D341Med (cell line): Measurements from ENCODE around the gene HADH.
A peak's percentile ranks its signal among the peaks of the same experiment; 100 is the strongest.
"Not testable (repeated sequence)": the region's sequence is repeated elsewhere in the genome, so short reads cannot be mapped to it uniquely, and the experiment has no call there.

Source experiments
- DNase-seq: peaks from one replicate; pipeline ENCODE4 v3.0.0; 2012; ENCODE audit warnings: low spot score

The HADH gene

DNA sequence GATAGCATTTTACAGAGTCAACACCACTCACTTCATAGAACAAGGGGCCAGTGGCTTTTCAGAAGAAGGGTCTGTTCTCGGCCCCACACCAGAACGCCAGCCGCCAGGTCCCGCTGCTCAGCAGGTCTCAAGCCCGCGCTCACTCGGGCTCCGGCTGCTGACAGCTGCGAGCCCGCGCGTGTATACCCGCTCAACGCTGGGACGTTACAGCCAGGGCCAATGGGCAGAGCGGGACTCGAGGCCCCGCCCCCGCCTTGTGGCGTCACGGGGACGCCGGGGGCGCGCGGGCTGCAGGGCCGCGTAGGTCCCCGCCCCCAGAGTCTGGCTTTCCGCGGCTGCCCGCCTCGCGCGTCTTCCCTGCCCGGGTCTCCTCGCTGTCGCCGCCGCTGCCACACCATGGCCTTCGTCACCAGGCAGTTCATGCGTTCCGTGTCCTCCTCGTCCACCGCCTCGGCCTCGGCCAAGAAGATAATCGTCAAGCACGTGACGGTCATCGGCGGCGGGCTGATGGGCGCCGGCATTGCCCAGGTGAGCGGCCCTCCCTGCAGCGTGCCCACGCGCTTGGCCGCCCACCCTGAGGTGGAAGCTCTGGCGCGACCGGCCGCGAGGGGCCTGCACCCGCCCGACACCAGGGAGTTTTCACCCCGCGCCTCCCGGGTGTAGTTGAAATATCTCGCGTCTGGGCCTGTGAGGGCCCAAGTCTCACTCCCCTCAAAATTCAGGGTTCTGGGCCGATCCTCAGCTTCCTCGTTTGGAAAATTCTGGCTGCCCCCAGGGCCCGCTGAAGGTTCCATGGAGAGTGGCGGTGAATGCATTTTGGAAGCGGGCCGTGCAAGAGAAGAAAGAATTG is at the start of gene HADH:
HADH (plus strand) TSS at position 353 of the 850 bp plus-strand sequence; CDS start at position 397, 44 bp downstream.
- DNase-seq: peak; percentile 98

DNA sequence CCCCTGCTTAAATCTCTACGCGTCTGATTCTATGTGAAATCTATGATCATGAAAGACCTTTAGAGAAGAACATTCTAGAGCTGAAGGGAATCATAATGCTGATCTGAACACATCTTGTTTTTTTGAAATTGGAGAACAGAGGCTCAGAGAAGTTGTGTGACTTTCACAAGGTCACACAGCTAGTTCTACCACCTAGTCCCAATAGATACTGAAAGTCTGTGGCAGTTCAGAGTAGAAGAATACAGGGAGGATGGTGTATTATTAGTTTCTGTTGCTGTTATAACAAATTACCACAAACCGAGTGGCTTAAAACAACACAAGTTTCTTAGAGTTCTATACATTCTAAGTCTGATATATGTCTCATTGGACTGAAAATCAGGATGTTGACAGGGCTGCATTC is 43.9 kb upstream of the HADH start:
- no peak for DNase-seq

DNA sequence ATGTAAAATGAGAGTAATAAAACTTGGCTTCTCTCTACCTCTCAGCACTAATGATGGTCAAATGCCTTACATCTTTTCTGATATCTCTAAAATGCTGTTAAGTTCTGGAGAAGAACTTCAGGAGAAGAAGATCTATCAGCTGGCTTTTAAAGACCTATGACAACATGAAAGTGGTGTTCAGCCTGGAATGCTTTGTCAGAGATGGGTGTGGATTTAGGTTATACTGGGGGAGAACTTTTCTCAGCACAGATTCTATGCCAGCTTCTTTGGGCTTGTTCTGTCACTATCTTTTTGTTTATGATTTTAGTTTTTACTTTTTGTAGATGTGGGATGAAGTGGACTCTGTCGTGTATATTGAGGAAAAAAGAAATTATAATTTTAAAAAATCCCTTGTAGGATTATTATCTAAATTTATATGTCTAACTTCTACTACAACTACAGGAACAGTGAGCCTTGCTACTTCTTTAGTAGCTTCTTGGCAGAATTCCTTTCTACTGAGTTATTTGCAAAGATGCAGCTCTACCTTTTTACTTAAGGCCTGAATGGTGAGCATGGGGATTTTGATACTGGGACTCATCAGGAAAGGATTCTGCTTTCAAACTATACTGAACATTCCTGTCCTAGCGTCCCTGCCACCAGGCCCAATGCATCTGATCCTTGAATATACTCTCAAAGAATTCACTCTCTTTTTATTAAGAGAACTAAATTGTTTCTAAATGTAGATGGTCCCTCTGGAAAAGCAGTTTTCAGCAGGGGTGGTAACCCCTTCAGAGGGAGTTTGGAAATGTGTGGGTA is 38.7 kb upstream of the HADH start:
- DNase-seq: no peak

DNA sequence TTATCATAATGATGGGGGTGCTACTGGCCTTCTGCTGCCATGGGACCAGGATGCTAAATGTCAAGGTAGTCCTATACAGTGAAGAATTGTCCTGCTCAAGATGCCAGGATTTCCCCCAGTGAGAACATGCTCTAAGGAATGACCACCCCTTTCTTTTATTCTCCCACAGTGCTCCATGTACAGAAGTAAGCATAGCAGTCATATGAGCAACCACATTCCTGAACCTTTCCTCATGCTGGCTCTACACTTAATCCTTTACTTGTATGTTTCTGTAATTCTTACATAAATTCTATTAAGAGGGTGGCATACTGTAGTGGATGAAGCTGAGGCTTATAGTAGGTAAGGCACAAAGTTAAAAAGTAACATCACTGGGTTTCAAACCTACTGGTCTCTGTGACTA is 38.1 kb upstream of the HADH start:
- no peak for DNase-seq

DNA sequence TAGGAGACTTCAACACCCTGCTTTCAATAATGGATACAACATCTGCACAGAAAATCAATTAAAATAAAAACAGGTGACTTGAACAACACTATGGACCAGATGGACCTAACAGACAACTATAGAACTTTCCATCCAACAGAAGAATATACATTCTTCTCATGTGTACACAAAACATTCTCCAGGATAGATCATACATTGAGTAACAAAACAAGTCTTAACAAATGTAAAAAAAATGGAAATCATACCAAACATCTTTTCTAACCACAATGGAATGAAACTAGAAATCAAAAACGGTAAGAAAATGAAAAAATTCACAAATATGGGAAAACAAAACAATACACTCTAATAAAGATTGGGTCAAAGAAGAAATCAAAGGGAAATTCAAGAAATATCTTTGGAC is 33.7 kb upstream of the HADH start:
- DNase-seq: no peak

DNA sequence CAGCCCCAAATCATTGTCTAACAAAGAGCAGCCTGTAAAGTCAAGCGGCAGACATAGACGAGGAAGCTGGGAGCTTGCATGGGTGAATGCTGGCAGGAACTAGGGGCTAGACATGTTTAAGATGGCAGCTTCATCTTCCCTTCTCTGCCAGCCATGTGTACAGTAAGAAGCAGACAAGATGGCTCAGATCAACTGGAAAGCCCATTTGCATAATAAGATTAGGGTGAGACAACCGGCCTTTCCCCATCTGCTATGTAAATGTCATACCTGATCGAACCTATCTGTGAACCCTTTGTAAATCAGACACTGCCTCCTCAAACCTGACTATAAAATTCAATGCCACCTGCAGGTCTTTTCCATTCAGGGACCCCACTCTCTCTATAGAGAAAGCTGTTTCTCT is 22.8 kb upstream of the HADH start:
- DNase-seq: no peak

DNA sequence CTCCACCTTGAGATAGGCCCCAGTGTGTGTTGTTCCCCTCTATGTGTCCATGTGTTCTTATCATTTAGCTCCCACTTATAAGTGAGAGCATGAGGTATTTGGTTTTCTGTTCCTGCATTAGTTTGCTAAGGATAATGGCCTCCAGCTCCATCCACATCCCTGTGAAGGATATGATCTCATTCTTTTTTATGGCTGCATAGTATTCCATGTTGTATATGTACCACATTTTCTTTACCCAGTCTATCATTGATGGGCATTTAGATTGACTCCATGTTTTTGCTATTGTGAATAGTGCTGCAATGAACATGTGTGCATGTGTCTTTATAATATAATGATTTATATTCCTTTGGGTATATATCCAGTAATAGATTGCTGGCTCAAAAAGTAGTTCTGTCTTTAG is 22.2 kb upstream of the HADH start:
- DNase-seq: not testable (repeated sequence)

DNA sequence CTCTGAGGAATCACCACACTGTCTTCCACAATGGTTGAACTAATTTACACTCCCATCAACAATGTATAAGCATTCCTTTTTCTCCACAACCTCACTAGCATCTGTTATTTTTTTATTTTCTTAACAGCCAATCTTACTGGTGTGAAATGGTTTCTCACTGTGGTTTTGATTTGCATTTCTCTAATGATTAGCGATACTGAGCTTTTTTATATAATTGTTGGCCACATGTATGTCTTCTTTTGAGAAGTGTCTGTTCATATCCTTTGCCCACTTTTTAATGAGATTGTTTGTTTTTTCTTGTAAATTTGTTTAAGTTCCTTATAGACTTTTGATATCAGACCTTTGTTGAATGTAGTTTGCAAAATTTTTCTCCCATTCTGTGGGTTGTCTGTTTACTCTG is 21.8 kb upstream of the HADH start:
- DNase-seq: not testable (repeated sequence)

DNA sequence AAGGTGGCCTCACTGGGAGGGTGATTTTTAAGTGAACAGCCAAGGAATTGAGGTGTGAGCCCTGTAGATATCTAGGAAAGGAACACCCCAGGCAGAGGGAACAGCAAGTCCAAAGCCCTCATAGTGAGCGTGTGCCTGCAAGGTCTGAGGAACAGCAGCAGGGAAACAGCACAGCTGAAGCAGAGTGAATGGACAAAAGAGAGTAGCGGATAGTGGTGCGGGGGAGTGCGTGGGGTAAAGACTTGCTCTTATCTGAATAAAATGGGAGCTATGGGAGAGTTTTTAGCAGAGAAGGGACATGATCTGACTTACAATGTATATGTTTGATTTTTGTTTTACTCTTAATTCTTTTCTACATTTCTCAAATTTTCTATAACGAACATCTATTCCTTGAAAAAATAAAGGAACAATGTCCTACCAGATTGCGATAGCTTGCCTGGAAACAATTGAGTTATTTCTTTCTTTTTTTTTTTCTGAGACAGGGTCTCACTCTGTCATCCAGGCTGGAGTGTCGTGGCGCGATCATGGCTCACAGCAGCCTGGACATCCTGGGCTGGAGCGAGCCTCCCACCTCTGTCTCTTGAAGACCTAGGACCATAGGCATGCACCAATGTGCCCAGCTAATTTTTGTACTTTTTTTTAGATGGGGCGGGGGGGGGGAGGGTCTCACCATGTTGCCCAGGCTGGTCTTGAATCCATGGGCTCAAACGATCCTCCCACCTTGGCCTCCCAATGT is 19.5 kb upstream of the HADH start:
- no peak for DNase-seq

DNA sequence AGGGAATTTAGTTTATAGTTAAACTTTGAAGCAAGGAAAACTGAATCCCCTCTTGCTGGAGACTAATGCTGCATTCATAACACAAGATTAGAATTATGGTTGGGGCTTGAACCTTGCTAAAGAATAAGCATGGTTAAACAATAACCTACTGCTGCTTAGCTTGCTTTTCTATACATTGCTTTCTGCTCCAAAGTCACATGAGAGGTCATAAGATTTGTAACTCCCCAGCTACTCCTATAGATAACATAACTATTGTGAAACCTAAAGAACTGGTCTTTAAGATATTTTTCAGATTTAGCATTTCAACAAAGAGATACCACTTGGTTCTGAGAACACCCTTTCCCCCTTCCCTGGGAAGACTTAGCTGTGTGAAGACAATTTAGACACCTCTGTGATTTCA is 17.1 kb upstream of the HADH start:
- DNase-seq: no peak

DNA sequence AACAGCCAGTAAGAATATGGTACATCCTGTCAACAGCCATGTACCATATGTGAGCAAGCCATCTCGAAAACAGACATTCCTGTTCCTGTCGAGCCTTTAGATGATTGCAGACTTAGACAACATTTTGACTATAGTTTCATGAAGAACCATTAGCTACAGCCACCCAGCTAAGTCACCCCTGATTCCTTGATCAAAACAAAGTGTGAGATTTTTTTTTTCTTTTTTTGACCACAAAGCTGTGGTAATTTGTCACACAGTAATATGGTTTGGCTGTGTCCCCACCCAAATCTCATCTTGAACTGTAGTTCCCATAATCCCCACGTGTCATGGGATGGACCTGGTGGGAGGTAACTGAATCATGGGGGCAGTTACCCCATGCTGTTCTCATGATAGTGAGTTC is 15.2 kb upstream of the HADH start:
- DNase-seq: no peak

DNA sequence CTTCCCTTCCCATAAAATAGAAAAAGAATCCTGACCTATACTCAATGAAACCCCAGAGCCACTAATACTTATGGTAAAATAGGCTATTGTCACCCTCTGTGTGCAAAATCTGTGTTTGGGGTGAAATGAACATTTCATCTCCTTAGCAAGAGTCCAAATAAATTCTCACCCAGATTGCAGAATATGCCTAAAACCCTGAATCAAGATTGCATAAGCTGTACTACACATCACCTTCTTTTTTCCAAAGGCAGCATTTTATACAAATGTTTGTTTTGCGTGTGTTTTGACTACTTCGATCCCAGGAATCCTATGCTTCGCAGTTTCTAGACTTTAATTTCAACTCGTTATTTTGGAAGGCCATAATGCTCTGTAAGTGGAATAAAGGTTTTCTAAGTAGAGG is 12.2 kb upstream of the HADH start:
- DNase-seq: no peak

DNA sequence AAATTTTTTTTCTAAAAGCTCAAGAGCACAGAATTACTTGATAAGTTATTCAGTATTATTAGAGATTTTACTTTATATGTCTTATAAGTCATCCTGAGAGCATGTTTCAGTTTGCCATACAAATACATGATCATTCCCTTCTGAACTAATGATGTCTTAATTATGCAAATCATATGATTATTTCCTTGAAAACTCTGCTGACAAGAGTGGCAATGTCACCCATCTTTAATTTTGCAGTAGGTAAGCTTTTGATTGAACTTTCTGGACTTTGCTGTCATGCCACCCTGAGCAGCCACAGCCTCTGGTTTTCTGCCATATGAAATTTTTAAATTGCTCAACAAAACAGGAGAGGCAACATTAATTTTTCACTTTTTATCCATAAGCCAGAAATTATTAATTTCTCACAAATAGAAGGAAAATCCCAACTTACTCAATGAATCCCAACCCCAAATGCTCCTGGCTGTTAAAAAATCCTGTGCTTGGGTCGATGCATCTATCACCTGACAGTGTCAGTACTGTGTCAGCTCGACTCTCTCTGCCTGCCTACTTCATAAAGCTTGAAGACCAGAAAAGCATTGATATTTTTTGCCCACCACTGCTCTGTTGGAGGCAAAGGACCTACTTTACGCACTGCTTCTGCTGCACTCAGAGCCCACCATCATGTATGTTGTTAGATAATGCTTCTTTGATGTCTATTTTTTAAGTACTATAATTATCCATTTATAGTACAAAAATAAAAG is 11.6 kb upstream of the HADH start:
- DNase-seq: no peak

DNA sequence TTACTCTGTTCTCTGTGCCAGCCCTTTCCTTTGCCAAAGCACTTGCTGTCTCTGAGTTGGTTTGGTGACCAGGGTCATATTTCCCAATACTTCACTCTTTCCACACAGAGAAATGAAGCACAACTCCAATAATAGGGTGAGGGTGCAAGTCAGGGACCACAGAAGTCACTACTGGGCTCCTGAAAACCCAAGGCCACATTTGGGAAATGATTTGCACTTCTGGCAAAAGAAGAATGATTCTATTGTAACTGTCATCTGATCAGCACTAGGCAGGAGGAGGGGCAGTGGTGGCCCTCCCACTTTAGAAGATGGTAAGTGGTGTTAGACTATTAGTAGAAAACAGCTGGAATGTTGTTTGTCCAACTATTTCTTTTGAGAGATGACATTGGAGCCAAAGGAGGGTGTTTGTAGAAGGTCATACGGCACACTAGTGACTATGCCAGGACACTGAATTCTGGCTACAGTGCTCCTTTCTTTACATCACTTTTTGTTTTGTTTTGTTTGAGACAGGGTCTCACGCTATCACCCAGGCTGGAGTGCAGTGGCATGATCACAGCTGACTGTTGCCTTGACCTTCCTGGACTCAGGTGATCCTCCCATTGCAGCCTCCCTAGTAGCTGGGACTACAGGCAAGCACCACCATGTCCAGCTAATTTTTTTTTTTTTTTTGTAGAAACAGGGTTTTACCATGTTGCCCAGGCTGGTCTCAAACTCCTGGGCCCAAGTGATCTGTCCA is 10.8 kb upstream of the HADH start:
- DNase-seq: no peak

DNA sequence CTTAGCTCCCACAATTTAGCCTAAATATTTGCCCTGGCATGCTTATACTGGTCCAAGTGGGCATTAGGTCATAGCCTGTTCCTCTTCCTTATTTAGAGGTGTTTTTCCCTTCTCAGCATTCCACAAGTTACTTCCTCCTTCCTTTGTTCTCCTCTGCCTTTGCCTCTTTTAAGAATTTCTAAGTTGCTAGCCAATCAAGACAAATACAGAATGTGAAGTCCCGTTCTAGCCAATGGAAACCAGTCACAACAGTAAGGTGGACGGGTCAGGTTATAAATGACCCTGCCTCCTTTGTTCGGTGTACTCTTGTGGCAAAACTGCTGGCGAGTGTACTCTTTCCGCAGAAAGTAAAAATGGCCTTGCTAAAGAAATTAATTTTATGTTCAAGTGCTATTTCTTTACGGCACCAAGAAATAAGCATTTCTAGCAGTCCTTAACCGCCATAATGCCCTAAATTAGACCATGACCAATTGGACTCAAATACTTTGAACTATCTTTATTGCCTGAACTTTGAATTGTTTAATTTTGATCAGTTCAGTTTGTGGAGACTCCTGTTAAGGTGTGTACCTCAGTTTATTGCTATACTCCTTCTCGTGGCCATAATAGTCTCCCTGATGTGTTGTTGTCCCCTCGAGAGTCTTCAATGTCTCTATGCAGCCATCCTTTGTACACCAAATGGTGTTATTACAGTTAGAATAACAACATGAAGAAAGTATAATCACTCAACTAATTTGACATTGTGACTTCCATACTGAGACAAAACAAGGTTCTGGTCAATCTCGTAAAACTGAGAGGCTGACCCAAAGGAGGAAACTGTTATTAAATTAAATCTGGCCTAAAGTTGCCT is 1.6 kb upstream of the HADH start:
- no peak for DNase-seq

DNA sequence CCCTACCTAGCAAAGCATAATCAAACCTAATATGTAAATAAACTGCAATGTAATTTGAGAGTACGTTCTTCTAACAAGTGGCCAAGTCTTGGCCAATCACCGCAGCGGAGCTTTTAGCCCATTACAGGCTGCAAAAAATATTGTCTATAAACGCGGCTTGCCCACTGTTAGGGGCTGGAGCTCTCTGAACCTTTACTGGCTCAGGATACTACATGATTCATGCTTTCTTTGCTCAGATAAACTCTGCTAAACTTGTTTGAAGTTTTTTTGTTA is 990 bp upstream of the HADH start:
- no peak for DNase-seq

DNA sequence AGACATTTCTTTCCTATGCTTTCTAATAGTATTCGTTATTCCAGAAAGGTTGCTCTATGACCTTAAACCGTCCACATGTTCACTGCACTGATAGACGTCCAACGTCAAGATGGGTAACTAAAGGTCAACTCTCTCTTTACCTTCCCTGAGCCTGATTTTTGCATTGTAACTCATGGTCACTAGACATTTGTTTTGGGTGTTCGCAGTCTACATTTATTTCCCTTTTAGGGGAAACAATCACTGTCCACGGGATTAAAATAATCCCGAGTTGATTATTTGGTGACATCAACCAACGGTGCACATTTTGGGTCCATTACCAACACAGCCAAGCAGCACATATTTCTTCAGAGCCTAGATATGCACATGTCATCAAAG is 540 bp upstream of the HADH start:
- no peak for DNase-seq

DNA sequence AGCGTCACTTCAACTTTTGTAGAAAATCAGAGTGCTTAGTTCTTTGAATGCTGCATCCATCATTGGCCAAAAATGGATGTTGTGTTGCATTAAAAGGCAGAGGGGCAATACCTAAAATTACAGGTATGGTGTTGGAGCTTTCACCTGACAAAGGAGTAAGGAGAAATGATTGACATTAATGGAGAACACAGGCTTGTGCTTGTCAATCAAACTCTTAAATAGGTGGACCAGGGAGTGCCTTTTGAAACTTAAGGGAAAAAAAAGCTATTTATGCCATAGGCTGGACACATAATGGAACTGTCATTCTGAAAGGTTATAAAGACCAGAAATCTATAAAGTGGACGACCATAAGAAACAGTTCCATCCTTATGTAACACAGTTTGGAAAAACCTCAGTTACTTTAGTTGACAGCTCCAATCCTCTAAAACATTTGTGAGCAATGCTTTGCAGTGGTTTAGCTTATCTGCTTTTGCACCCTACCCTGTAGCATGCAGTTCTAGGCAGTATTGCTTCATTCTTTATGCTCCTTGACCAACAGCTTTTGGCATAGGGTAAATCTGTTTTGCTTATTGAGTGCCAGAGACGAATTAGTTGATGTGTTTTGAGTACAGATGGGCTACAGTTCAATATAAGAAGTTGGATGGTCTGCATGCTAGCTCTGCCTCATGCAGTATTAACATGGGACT is 2.4 kb downstream of the HADH start:
- no peak for DNase-seq

DNA sequence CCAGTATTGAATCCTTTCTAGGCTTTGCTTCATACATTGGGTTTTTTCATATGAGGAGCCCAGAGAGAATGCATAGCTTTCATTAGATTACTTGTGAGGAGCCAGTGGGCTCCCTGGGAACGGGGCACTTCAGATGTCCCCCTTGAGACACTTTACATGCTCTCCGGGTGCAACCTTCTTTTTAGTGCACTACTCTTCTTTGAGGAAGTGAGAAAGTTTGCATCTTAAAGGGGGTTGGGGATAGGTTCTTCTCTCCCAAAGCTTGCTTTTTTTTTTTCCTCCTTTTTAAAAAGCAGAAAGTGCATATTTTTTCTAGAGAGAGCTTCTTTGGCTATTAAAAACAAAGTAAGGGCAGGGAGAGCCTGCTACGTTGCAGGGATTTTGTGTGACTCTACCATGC is 4.3 kb downstream of the HADH start:
- DNase-seq: no peak

DNA sequence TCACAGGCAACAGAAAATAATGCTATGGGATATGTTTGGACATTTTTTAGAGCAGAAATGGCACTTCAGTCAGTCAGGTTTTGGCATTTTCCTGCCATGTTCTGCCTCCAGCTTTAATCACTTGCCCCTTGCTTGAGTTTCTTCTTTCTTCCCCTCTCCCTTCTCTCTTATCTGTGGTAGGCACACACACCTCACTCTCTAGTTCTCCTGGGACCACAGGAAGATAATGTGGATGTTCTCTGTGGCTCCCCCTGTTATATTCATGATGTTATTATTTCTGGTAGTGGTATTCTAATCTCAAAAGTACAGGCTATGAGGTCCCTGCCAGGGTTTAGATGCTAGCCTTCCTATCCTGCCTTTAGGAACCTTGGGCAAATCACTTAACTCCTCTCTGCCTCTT is 5.2 kb downstream of the HADH start:
- no peak for DNase-seq
